Fibroblast of lung (primary cell): Measurements from ENCODE around the gene MAPT.

Source experiments
- CTCF ChIP-seq, 2 donors: IDR thresholded peaks in 1 of 2; conservative IDR thresholded peaks in 1 of 2; 1 replicate in 1 of 2; 2 replicates in 1 of 2; pipeline ENCODE4 v1.5.1; 2011 to 2012; ENCODE audit warnings: low read length in 2 of 2, control low read depth in 1 of 2, inconsistent platforms in 1 of 2, low read depth in 1 of 2, mild to moderate bottlenecking in 1 of 2
- EZH2 ChIP-seq: IDR thresholded peaks from 2 replicates; pipeline ENCODE4 v1.5.1; 2012; ENCODE audit warnings: low read length, control low read depth, mild to moderate bottlenecking; ENCODE audit errors: missing control alignments

- TF ChIP-seq EZH2 (no peak), CTCF (conservative IDR thresholded peaks at IDR 0.05 in 1 of 2, IDR thresholded peaks at IDR 0.05 in 1 of 2; ENCODE audit: low read depth in 1 of 2, low read length in 2 of 2) (no peak)
These were observed 166.1 kb downstream of the MAPT start for GRCh38 chr17:46060461-46060860.
